Esophagus squamous epithelium (tissue), 5 donors: ENCODE results near the gene C2orf42. TPM values are rescaled to one million over a fixed set of nuclear protein-coding genes. Genes with fewer than 3 reads are reported as not detected.
"Not testable (repeated sequence)": the region's sequence is repeated elsewhere in the genome, so short reads cannot be mapped to it uniquely, and the experiment has no call there.

Experiments
- DNase-seq: peaks from one replicate; lab custom pipeline; 2025; lab: John Stamatoyannopoulos, UW
- H3K27ac ChIP-seq, 4 donors: fragments of 200-600 bp; sonication (generic); one replicate each; pipeline ENCODE4 v1.5.1; 2016 to 2019; ENCODE audit warnings: mild to moderate bottlenecking in 1 of 4
- H3K27me3 ChIP-seq, 4 donors: fragments of 200-600 bp; sonication (generic); 1 replicate in 3 of 4; 2 replicates in 1 of 4; pipeline versions ENCODE4 v1.5.1 to v1.6.0; 2017 to 2021; ENCODE audit warnings: antibody characterized with exemption in 1 of 4
- H3K36me3 ChIP-seq, 3 donors: fragments of 200-600 bp; sonication (generic); one replicate each; pipeline ENCODE4 v1.5.1; 2016 to 2019
- H3K4me1 ChIP-seq, 3 donors: fragments of 200-600 bp; sonication (generic); one replicate each; pipeline ENCODE4 v1.5.1; 2017 to 2019
- H3K4me3 ChIP-seq, 4 donors: fragments of 200-600 bp; sonication (generic); 1 replicate in 3 of 4; 2 replicates in 1 of 4; pipeline ENCODE4 v1.5.1; 2016 to 2019; ENCODE audit warnings: mild to moderate bottlenecking in 2 of 4, moderate library complexity in 1 of 4
- H3K9me3 ChIP-seq, 3 donors: fragments of 200-600 bp; sonication (generic); one replicate each; pipeline ENCODE4 v1.5.1; 2016 to 2019
- POLR2A ChIP-seq, 4 donors: fragments of 450-650 bp; IDR thresholded peaks; one replicate each; pipeline ENCODE4 v1.6.1; 2017; ENCODE audit warnings: antibody characterized with exemption in 4 of 4, mild to moderate bottlenecking in 4 of 4, moderate library complexity in 3 of 4
- WGBS, 2 donors: methylation state at CpG; one replicate each; pipeline ENCODE4 v1.1.5; 2018; 5-methylcytosine and 5-hydroxymethylcytosine counted together
- intact Hi-C: fragments of 100-400 bp; cut with DNase I; formaldehyde crosslinking; loops from one replicate; pipeline ENCODE4 v1.15.0; 2022
- total RNA-seq, 4 donors: library from RNA; depleted of rRNA; stranded (reverse); fragments of >200 nt; gene quantifications; one replicate each; pipeline ENCODE4 v1.1.0, GENCODE V29; 2016
- TF ChIP-seq, protein P1 (sequence below), 6 experiments: fragments of 450-650 bp in 4 of 6; fragments of 200-600 bp in 2 of 6; sonication (generic) in 2 of 6; IDR thresholded peaks; one replicate each; pipeline ENCODE4 v1.5.1; 2016 to 2019; ENCODE audit warnings: antibody characterized with exemption in 6 of 6, mild to moderate bottlenecking in 4 of 6, moderate library complexity in 4 of 6
- donor health status: DM: yes; HTN: yes; CAD: no.

C2orf42 gene
- total RNA-seq, 4 donors from 2014 or later: 4.5 to 15.1 (median 8.7) TPM

- no peak for DNase-seq
- Histone ChIP-seq H3K9me3 (no peaks in the 10 kb centered on the region), H3K27ac (no peak overlapping the region), H3K36me3 (no peaks in the 10 kb centered on the region), H3K27me3 (no peaks in the 10 kb centered on the region), H3K4me1 (peaks cover 0 to 16% (median 0%) of the 10 kb centered on the region in 3 donors), H3K4me3 (no peak overlapping the region)
- TF ChIP-seq POLR2A (IDR thresholded peaks at IDR 0.05): no peak
- 63 to 73% methylated on average over 3 to 4 of the region's 5 CpGs for WGBS, 2 donors
- intact Hi-C loops: no loop called here
Observed at GRCh38 chr2:70192516-70192915, 1.7 kb upstream of the C2orf42 start.

- no peak for DNase-seq
- 70% methylated on average over 12 to 13 of the region's 13 CpGs for WGBS, 2 donors
- H3K4me3 ChIP-seq: peak overlapping the region; percentile 72 to 80 (median 74)
- no peaks in the 10 kb centered on the region for H3K9me3 ChIP-seq
- H3K36me3 ChIP-seq: no peaks in the 10 kb centered on the region
- TF ChIP-seq POLR2A (IDR thresholded peaks at IDR 0.05): no peak
- TF ChIP-seq, protein P1, sequence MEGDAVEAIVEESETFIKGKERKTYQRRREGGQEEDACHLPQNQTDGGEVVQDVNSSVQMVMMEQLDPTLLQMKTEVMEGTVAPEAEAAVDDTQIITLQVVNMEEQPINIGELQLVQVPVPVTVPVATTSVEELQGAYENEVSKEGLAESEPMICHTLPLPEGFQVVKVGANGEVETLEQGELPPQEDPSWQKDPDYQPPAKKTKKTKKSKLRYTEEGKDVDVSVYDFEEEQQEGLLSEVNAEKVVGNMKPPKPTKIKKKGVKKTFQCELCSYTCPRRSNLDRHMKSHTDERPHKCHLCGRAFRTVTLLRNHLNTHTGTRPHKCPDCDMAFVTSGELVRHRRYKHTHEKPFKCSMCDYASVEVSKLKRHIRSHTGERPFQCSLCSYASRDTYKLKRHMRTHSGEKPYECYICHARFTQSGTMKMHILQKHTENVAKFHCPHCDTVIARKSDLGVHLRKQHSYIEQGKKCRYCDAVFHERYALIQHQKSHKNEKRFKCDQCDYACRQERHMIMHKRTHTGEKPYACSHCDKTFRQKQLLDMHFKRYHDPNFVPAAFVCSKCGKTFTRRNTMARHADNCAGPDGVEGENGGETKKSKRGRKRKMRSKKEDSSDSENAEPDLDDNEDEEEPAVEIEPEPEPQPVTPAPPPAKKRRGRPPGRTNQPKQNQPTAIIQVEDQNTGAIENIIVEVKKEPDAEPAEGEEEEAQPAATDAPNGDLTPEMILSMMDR (IDR thresholded peaks at IDR 0.05): no peak
- H3K27me3 ChIP-seq: no peaks in the 10 kb centered on the region
- intact Hi-C loops: no loop called here
- H3K27ac ChIP-seq: peak overlapping the region; percentile 93 to 98 (median 97)
- peaks cover 0 to 16% (median 0%) of the 10 kb centered on the region in 3 donors for H3K4me1 ChIP-seq
Observed at GRCh38 chr2:70191244-70191735, 471 bp upstream of the C2orf42 start.

- 66 to 73% methylated on average over 4 to 5 of the region's 5 CpGs for WGBS, 2 donors
- H3K4me3 ChIP-seq: no peak overlapping the region
- intact Hi-C loops: no loop called here
- H3K4me1 ChIP-seq: peaks cover 0 to 16% (median 0%) of the 10 kb centered on the region in 3 donors
- H3K27ac ChIP-seq: no peak overlapping the region
- no peaks in the 10 kb centered on the region for H3K9me3 ChIP-seq
- no peaks in the 10 kb centered on the region for H3K36me3 ChIP-seq
- TF ChIP-seq POLR2A (IDR thresholded peaks at IDR 0.05): no peak
- TF ChIP-seq, protein P1 (IDR thresholded peaks at IDR 0.05): no peak
- no peaks in the 10 kb centered on the region for H3K27me3 ChIP-seq
- DNase-seq: no peak
Observed at GRCh38 chr2:70188460-70188859, 2.4 kb downstream of the C2orf42 start.

DNA sequence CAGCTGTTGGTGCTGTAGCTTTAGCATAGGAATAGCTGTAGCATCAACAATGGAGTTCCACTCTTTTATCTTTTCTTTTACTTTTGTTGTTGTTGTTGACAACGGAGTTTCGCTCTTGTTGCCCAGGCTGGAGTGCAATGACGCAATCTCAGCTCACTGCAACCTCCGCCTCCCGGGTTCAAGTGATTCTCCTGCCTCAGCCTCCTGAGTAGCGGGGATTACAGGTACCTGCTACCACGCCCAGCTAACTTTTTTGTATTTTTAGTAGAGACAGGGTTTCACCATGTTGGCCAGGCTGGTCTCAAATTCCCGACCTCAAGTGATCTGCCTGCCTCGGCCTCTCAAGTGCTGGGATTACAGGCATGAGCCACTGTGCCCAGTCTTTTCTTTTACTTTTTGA, 3.6 kb downstream of the C2orf42 start:
- DNase-seq, H3K4me3 ChIP-seq, intact Hi-C loops, H3K27ac ChIP-seq, H3K9me3 ChIP-seq, H3K27me3 ChIP-seq, H3K36me3 ChIP-seq: not testable (repeated sequence)
- 89 to 90% methylated on average over 9 of the region's 9 CpGs for WGBS, 2 donors
- H3K4me1 ChIP-seq: peaks cover 0 to 16% (median 0%) of the 10 kb centered on the region in 3 donors

GRCh38 chr2:70182689-70183088, 8.1 kb downstream of the C2orf42 start:
- intact Hi-C loops: no loop called here
- 86 to 87% methylated on average over 4 of the region's 4 CpGs for WGBS, 2 donors
- Histone ChIP-seq H3K4me3 (no peak overlapping the region), H3K36me3 (peaks cover 7 to 49% (median 9%) of the 10 kb centered on the region in 3 donors), H3K27me3 (no peaks in the 10 kb centered on the region), H3K4me1 (no peaks in the 10 kb centered on the region), H3K27ac (no peak overlapping the region), H3K9me3 (no peaks in the 10 kb centered on the region)
- TF ChIP-seq POLR2A (IDR thresholded peaks at IDR 0.05): no peak
- TF ChIP-seq, protein P1 (IDR thresholded peaks at IDR 0.05): no peak
- no peak for DNase-seq

- no peaks in the 10 kb centered on the region for H3K27me3 ChIP-seq
- no peaks in the 10 kb centered on the region for H3K9me3 ChIP-seq
- peaks cover 7 to 61% (median 9%) of the 10 kb centered on the region in 3 donors for H3K36me3 ChIP-seq
- H3K27ac ChIP-seq: no peak overlapping the region
- no peak overlapping the region for H3K4me3 ChIP-seq
- TF ChIP-seq POLR2A (IDR thresholded peaks at IDR 0.05): peak in 1 of 4 donors; percentile 22
- TF ChIP-seq, protein P1 (IDR thresholded peaks at IDR 0.05): no peak
- WGBS, 2 donors: 88 to 98% methylated on average over 6 to 7 of the region's 16 CpGs
- no peaks in the 10 kb centered on the region for H3K4me1 ChIP-seq
- no peak for DNase-seq
- intact Hi-C loops: no loop called here
Observed at GRCh38 chr2:70181363-70181956, 9.4 kb downstream of the C2orf42 start.
